NCI-H2196 (cell line): ENCODE data around the gene ISL2.

Source experiments
- DNase-seq: peaks from one replicate; lab custom pipeline; 2025; ENCODE audit not compliant: unreplicated experiment; lab: John Stamatoyannopoulos, UW

ISL2 gene

GRCh38 chr15:76341366-76342057 lies 4.9 kb downstream of the ISL2 start:
- no peak for DNase-seq

DNA sequence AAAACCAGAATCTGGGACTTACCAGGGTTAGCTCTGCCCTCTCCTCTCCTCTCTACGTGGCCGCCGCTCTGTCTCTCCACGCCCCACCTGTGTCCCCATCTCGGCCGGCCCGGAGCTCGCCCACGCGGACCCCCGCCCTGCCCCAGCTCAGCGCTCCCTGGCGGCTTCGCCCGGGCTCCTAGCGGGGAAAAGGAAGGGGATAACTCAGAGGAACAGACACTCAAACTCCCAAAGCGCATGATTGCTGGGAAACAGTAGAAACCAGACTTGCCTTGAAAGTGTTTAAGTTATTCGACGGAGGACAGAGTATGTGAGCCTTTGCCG lies 5.4 kb downstream of the ISL2 start:
- no peak for DNase-seq

DNA sequence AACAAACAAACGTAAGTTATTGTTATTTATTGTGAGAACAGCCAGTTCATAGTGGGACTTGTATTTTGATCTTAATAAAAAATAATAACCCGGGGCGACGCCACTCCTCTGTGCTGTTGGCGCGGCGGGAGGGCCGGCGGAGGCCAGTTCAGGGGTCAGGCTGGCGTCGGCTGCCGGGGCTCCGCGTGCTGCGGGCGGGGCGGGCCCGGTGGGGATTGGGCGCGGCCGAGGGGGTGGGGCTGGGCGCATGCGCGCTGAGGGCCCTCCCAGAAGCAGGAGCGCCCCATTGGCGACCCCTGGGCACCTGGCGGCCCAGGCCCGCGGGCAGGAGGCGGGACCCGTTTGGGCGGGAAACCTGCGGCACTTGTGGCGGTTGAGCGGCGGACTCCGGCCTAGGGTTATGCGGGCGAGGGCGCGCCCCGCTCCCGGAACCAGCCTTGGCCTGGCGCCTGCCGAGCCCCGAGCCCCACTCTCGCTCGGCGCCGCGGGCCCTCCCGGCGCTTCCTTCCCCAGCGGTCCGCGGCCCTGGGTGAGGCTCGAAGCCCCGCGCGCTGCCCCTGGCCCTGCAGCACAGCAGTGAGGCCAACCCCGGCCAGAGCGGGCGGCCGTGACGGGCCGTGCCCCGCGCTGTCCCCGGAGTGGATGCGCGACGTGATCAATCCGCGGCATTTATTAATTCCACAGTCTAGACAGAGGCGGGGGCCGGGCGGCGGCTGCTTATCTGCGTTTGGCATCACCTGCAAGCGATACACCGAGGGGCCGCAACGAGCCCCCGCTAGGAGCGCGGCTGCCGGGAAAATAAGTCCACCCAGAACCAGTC lies 6.0 kb downstream of the ISL2 start:
- no peak for DNase-seq

- no peak for DNase-seq
Measured at GRCh38 chr15:76343313-76343996, 6.9 kb downstream of the ISL2 start.

GRCh38 chr15:76344893-76345582 lies 8.5 kb downstream of the ISL2 start:
- no peak for DNase-seq

DNA sequence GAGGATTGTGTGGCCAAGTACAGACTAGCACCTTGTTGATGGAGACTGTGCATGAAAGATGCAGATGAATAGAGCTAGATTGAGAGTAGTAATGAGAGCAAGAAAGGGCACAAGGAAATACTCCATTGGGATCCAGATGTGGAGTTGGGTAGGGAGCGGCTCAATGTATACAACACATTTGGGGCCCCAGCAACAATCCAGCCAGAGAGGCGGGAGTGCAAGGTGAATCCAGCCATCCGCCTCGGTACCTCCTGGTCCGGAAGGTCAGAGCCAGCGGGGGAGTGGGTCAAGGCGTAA lies 9.0 kb downstream of the ISL2 start:
- DNase-seq: no peak

- DNase-seq: no peak
Measured at GRCh38 chr15:76345880-76346668, 9.5 kb downstream of the ISL2 start.

- no peak for DNase-seq
Measured at GRCh38 chr15:76346669-76347481, 10.3 kb downstream of the ISL2 start.

- no peak for DNase-seq
Measured at GRCh38 chr15:76347482-76348055, 11.0 kb downstream of the ISL2 start.

DNA sequence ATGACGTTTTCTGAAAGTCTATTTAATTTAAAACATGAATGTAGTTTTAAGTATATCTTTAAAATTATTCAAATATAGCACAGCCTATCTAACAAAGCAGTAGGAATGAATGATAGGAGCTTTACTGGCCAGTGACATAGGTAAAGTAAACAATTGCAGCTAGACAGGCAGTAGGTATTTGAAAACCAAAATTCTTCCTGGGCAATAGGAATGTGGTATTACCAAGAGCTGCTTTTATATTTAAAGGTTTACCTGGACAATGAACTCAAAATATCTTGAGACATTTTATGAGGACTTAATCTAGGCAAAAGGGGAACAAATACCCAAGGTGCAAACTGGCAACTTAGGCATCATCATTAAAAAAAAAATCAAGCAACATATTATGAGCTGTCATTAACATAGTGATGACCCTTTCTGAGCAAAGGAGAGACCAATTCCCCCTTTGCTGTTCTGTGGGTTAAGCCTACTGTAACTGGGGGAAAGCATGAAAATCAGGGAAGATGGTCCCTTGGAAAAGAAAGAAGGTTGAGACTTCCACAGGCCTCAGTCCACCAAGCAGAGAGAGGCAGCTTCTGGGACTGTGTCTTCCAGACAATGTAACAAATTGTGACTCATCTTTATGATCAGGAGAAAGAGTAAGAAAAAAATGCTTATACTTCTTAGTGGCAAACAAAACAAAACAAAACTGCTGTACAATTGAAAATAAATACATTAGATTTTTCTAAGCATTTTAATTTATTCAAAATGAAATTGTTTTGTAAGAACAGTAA lies 12.9 kb downstream of the ISL2 start:
- no peak for DNase-seq

DNA sequence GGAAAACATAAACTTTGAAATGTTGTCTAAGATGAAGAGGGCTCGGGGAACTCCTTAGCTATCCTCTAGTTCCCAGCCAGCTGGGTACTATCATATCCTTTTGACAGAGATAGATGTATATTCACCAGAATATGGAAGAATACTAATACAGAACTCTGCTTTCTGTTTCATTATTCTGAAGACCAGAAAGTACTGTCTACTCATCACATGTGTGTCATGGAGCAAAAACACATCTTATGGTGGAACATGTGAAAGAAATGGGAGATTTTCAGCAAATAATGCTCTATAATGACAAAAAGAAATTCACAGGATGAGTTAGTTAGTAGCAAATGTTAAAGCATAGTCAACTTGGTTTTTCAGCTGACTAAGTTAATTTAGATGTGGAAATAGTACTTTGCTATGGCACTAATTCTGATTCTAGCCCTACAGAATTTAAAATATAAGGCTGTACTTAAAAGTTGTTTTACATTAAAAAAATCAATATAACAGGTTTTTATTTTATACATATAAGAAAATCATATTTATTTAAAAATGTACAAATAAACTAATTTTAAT lies 16.5 kb downstream of the ISL2 start:
- no peak for DNase-seq

DNA sequence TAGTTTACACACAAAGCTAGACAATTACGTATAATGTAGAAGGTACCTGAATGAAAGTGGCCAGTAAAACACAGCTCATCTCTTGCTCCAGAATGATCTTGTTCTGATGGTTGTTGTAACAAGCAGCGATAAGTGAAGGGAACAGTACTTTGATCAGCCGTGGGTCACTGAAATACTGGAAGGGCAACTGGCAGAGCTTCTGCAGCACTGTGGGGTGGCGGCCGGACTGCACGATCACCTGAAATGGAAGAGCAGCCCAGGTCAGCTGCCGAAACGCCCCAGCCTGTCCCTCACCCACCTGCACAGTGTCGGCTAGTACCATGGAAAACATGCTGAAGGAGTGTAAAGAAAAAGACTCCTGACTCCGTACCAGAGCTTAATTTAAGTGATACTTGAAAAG lies 17.3 kb downstream of the ISL2 start:
- DNase-seq: no peak

GRCh38 chr15:76354823-76355440 lies 18.4 kb downstream of the ISL2 start:
- no peak for DNase-seq

DNA sequence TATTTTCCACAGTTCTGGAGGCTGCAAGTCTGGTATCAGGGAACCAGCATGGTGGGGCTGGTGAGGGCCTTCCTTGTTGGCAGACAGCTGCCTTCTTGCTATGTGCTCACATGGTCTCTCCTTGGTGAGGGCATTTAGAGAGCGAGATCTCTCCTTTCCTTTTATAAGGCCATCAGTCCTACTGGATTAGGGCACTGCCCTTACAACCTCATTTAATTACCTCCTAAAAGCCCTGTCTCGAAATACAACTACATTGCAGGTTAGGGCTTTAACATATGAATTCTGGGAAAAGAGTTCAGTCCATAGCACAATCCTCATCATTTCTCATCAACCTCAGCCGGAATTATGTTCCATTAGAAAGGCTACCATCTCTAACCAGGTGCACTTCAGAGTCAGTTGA lies 21.9 kb downstream of the ISL2 start:
- DNase-seq: no peak

DNA sequence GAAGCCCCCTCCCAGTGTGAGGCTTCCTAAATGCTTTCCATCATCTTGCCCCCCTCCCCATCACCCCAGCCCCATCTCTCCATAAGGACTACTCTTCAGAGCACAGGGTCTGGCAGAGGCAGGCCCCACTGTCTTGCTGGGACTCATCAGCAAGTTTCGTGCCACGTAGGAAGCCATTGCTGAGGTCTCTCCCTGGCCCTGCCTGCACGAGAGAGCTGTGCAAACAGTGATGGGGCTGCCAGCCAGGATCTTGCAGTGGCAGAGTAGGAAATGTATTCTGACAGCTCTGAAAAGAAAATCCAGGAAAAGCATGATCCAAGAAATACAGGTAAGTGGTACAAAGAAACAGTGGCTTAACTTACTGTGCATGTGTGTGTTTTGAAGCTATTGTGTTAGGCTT lies 22.6 kb downstream of the ISL2 start:
- DNase-seq: no peak

GRCh38 chr15:76360416-76360815 lies 23.8 kb downstream of the ISL2 start:
- DNase-seq: no peak

GRCh38 chr15:76363251-76363650 lies 26.7 kb downstream of the ISL2 start:
- DNase-seq: no peak

DNA sequence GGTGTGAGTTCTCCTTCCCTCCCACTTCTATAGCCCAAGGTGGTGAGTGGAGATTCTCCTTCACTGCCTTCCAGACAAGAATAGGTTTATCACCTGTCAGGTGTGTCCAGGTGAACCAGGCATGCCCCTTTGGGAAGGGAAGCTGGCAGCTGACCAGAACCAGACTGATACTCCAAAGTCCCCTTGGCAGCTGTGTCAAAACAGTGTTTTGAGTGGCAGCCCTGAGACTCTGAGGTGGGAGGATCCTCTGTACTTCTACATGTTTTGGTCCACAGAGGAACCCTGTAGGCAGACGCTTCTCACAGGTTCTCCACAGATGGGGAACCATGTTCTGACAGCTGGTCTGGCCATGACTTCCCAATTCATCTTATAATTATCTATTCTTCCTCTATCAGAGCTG lies 30.1 kb downstream of the ISL2 start:
- DNase-seq: no peak
